ENCODE data around the gene TRIM65.

Gene TRIM65

GRCh38 chr17:75839942-75840798 is 56.6 kb downstream of the TRIM65 start:
- no peak for DNase-seq (ENCODE audit: low read depth in 2 of 3, low spot score in 2 of 3)

Data from activated CD8-positive, alpha-beta memory T cell treated with anti-CD3 and anti-CD28 coated beads for 48 hours (primary cell).